Measurements from ENCODE around the gene CCDC198.

The CCDC198 gene

DNA sequence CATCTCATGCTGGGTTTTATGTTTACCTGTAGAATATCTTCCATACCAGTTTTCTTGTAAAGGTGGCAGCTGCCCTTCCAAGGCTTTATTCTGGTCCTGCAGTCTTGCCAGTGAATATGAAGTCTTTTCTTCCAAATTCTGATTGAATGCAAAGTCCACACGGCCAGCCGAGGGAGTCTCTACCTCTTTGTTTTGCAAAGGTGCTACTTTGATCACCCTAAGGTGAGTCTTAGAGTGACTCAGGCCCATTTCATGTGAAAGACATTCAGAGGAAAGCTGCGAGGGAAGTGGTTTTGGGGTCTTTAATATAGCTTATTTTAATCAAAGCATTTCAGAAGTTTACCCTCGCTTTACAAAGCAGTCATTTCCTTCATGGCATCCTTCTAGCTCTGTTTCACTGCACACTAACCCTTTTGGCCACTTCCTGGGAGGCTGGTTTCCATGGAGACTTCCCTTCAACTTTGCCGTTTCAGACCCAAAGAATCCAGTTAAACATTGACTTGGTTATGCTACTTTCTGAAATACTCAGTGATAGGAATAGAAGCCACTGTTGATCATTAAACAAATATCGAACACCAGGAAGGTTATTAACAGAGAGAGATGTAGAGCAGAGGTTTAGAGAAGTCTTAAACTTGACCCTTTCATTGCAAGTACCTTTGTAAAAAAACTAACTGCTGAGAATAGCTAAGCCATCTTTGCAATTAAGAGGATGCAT is at the start of gene CCDC198:
Gene CCDC198 (minus strand): TSS at position 391 of the 715 bp plus-strand sequence. CDS start 142 bp downstream, at position 249.
- DNase-seq (ENCODE audit: low read depth), result no peak

DNA sequence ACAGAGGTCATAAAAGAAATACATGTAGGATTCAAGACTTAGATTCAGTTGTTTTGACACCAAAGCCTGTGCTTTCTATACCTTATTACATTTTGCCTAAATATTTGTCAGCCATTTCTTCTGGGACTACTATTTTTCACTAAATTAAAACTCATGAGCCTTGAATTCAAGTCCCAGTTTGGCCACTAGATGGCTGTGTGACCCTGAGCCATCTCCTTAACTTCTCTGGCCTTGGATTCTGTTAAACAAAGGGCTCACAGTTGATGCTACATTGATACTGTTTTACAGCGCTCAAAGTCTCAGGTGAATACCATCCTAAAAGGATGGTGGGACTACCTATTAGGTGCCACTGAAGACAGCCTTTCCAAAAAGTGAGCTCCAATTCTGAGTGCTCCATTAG is 39.6 kb upstream of the CCDC198 start:
- no peak for DNase-seq (ENCODE audit: low read depth)

GRCh38 chr14:57530571-57530970 is 36.9 kb upstream of the CCDC198 start:
- no peak for DNase-seq (ENCODE audit: low read depth)

- no peak for DNase-seq (ENCODE audit: low read depth)
These were observed 33.3 kb upstream of the CCDC198 start for GRCh38 chr14:57526942-57527341.

DNA sequence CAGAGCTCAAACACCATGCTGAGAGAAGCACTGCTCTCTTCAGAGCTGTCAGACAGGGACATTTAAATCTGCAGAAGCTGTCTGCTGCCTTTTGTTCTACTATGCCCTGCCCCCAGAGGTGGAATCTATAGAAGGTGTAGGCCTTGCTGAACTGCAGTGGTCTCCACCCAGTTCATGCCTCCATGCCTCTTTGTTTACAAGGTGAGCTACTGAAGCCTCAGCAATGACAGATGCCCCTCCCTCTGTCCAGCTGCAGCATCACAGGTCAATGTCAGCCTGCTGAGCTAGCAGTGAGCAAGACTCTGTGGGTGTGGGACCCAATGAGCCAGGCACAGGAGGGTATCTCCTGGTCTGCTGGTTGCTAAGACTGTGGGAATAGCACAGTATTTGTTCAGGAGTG is 25.4 kb upstream of the CCDC198 start:
- DNase-seq (ENCODE audit: low read depth), result no peak

- DNase-seq (ENCODE audit: low read depth), result no peak
These were observed 18.6 kb upstream of the CCDC198 start for GRCh38 chr14:57512220-57512619.

- DNase-seq (ENCODE audit: low read depth), result no peak
These were observed 15.1 kb upstream of the CCDC198 start for GRCh38 chr14:57508756-57509155.

- DNase-seq (ENCODE audit: low read depth), result no peak
These were observed 9.1 kb upstream of the CCDC198 start for GRCh38 chr14:57502586-57503254.

GRCh38 chr14:57501039-57501557 is 7.4 kb upstream of the CCDC198 start:
- no peak for DNase-seq (ENCODE audit: low read depth)

- no peak for DNase-seq (ENCODE audit: low read depth)
These were observed 5.0 kb upstream of the CCDC198 start for GRCh38 chr14:57498659-57499058.

- DNase-seq (ENCODE audit: low read depth), result no peak
These were observed 4.4 kb upstream of the CCDC198 start for GRCh38 chr14:57498035-57498434.

GRCh38 chr14:57495416-57495815 is 1.8 kb upstream of the CCDC198 start:
- DNase-seq (ENCODE audit: low read depth), result no peak

DNA sequence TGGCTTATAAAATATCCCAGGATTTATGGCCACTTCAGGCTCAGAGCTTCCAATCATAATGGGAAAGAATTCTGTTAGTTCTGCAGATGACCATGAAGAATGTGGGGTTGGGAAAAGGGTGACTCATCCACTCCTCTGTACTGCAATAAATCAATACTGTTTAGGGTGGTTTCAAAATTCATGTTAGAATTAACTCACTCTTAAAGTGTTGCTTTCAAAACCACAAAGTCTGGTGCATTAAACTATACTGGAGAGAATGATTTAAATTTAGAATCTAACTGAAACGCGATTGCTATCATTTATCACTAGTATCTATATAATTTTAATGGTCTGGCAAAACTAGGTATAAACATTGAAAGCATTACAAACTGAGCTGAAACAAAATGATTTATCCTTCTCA is 798 bp downstream of the CCDC198 start:
- DNase-seq (ENCODE audit: low read depth), result peak; percentile 26

DNA sequence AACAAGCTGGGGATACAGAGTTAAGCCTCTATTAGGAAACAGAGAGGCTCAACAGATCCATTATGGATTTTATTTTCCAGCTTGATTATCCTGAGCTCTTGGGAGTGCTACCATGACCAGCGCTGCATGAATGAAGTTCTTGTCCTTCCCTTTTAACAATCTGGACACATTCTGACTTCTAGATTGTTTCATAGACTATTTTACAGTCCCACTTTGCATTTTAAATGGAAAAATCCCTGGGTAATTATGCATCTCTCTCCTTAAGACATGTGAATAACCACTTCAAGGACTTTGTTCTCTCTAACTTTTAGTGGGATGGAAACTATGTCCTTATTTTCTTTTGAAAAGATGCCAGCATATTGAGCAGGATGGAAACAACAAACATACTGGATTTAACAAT is 2.0 kb downstream of the CCDC198 start:
- DNase-seq (ENCODE audit: low read depth), result no peak

- no peak for DNase-seq (ENCODE audit: low read depth)
These were observed 5.9 kb downstream of the CCDC198 start for GRCh38 chr14:57487771-57488170.

GRCh38 chr14:57486767-57487379 is 6.8 kb downstream of the CCDC198 start:
- DNase-seq (ENCODE audit: low read depth), result no peak

DNA sequence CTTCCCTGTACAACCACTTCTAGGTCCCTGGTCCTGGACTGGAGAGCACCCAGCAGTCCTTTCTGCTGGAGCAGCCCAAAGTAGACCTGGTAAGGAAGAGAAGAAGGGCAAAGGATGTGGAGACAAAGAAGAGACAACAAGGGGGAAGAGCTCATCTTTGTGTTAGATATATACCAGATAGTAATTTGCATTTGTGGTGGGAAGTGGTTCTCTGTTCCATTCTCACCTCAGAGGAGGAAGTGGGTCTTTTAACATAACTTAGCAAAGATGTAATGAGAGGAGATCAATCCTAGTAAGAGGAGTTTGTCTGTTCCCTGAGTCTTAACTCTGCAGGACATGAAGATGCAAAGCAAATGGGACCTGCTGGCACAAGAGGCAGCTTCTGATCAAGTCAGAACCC is 8.0 kb downstream of the CCDC198 start:
- DNase-seq (ENCODE audit: low read depth), result no peak

DNA sequence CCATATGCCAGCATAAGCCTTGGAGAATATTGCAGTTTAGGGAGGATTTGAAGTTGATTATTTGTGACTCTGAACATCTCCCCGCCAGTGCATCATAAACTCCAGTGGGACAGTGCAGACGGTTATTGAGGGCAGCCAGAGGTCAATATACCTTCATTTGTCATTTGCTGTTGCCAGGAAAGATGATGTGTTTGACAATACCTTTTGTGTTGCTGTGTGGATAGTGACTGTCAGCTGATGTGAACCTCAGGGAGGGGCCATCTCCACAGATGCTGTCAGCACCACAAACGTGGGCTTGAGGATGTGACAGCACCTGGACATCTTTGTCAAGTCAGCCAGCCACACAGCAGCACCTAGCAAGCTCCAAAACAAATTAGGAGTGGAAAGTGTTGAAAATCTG is 11.5 kb downstream of the CCDC198 start:
- no peak for DNase-seq (ENCODE audit: low read depth)

DNA sequence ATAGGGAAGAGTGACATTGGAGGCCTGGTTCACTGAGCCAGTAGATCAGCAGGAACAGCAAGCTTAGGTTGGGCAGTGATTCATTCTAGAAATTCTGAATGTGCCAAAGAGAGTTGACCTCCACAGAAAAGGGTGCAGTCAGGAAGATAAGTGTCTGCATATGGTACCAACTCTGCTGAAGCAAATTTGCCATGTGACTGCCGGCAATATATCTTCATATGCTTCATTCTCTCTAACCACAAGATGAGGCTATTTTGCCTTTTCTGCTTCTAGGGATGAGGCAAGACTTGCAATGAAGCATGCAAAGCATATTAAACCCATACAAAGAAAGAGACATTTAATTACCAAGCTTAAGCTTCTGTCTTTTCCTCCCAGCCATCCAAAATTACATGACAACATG is 13.6 kb downstream of the CCDC198 start:
- no peak for DNase-seq (ENCODE audit: low read depth)

GRCh38 chr14:57479197-57479596 is 14.5 kb downstream of the CCDC198 start:
- DNase-seq (ENCODE audit: low read depth), result no peak

- no peak for DNase-seq (ENCODE audit: low read depth)
These were observed 15.6 kb downstream of the CCDC198 start for GRCh38 chr14:57478050-57478449.

- no peak for DNase-seq (ENCODE audit: low read depth)
These were observed 22.7 kb downstream of the CCDC198 start for GRCh38 chr14:57470909-57471308.

Data from HS-27A (cell line).